Gastrocnemius medialis (tissue), 4 donors: Measurements from ENCODE around the gene LIMCH1.

ENCODE experiments used
- POLR2A ChIP-seq, 2 donors: fragments of 450-650 bp; IDR thresholded peaks; one replicate each; pipeline ENCODE4 v1.6.1; 2017; ENCODE audit warnings: antibody characterized with exemption in 2 of 2, mild to moderate bottlenecking in 2 of 2, moderate library complexity in 2 of 2
- TF ChIP-seq, protein P1 (sequence below), 5 experiments: fragments of 450-650 bp in 3 of 5; fragments of 200-600 bp in 2 of 5; sonication (generic) in 2 of 5; IDR thresholded peaks in 4 of 5; conservative IDR thresholded peaks in 1 of 5; 1 replicate in 4 of 5; 2 replicates in 1 of 5; pipeline ENCODE4 v1.5.1; 2016 to 2019; ENCODE audit warnings: antibody characterized with exemption in 5 of 5, mild to moderate bottlenecking in 3 of 5, moderate library complexity in 3 of 5

DNA sequence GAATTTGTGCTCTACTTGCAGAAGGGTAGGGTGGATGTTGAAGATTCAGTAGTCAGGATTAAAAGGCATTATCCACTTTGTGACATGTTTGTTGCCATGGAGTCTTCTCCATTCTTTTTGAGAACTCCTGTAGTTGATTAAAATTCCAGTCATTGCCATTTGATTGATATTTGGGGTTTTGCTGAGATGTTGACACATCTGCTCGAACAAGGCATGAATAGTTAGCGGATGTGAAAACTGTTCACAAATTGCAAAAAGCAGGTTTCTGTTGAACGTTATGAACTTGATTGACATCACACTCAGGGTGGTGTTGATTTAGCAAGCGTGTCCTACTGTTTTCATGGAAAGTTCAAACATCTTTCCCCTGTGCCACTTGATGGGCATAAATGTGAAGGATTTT is 16.9 kb downstream of the LIMCH1 start:
- TF ChIP-seq, protein P1, sequence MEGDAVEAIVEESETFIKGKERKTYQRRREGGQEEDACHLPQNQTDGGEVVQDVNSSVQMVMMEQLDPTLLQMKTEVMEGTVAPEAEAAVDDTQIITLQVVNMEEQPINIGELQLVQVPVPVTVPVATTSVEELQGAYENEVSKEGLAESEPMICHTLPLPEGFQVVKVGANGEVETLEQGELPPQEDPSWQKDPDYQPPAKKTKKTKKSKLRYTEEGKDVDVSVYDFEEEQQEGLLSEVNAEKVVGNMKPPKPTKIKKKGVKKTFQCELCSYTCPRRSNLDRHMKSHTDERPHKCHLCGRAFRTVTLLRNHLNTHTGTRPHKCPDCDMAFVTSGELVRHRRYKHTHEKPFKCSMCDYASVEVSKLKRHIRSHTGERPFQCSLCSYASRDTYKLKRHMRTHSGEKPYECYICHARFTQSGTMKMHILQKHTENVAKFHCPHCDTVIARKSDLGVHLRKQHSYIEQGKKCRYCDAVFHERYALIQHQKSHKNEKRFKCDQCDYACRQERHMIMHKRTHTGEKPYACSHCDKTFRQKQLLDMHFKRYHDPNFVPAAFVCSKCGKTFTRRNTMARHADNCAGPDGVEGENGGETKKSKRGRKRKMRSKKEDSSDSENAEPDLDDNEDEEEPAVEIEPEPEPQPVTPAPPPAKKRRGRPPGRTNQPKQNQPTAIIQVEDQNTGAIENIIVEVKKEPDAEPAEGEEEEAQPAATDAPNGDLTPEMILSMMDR (IDR thresholded peaks at IDR 0.05 in 4 of 5, conservative IDR thresholded peaks at IDR 0.05 in 1 of 5): no peak
- no peak for TF ChIP-seq POLR2A (IDR thresholded peaks at IDR 0.05)
